ENCODE results near the gene ULK2.
"Not testable (repeated sequence)": the region's sequence is repeated elsewhere in the genome, so short reads cannot be mapped to it uniquely, and the experiment has no call there.

ULK2 gene

DNA sequence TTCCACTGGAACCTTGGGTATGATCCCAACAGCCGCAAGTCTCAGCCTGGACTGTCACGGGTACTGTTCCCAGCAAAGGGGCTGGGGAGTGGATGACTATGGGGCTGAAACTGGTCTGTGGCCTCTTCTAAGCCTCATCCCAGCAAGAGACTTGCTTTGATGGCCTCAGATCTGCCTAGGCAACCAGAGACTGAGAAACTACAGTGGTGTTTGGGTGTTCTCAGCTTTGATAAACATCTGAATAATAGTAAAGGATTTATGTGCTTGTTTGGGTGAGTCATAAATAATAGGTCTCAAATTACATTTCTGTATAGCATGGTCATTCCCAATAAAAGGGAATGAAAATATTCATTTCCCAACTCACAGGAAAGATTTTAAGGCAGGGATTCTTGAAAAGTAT lies 30.2 kb upstream of the ULK2 start:
- Histone ChIP-seq H3K27ac (ENCODE audit: low read length) (no peak overlapping the region), H3K4me3 (ENCODE audit: low read length) (no peak overlapping the region), H4K20me1 (ENCODE audit: insufficient read depth, low read length) (no peaks in the 10 kb centered on the region), H3K9ac (ENCODE audit: low read length) (no peak overlapping the region), H3K79me2 (ENCODE audit: low read length) (no peaks in the 10 kb centered on the region), H3K27me3 (ENCODE audit: low read depth, low read length) (no peaks in the 10 kb centered on the region), H3K4me2 (ENCODE audit: low read length) (no peak overlapping the region), H3K36me3 (replicated peaks; ENCODE audit: low read depth, low read length) (no peaks in the 10 kb centered on the region), H2AFZ (ENCODE audit: low read depth, low read length) (no peak overlapping the region), H3K9me3 (ENCODE audit: insufficient read depth, low read length) (no peaks in the 10 kb centered on the region), H3K4me1 (ENCODE audit: low read length) (no peaks in the 10 kb centered on the region)
- TF ChIP-seq, protein P1, sequence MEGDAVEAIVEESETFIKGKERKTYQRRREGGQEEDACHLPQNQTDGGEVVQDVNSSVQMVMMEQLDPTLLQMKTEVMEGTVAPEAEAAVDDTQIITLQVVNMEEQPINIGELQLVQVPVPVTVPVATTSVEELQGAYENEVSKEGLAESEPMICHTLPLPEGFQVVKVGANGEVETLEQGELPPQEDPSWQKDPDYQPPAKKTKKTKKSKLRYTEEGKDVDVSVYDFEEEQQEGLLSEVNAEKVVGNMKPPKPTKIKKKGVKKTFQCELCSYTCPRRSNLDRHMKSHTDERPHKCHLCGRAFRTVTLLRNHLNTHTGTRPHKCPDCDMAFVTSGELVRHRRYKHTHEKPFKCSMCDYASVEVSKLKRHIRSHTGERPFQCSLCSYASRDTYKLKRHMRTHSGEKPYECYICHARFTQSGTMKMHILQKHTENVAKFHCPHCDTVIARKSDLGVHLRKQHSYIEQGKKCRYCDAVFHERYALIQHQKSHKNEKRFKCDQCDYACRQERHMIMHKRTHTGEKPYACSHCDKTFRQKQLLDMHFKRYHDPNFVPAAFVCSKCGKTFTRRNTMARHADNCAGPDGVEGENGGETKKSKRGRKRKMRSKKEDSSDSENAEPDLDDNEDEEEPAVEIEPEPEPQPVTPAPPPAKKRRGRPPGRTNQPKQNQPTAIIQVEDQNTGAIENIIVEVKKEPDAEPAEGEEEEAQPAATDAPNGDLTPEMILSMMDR (IDR thresholded peaks at IDR 0.05; ENCODE audit: low read depth, low read length) = no peak
- TF ChIP-seq EZH2phosphoT487 (IDR thresholded peaks at IDR 0.05; ENCODE audit: low read depth) = no peak

GRCh38 chr17:19897090-19897837 lies 29.5 kb upstream of the ULK2 start:
- no peaks in the 10 kb centered on the region for H4K20me1 ChIP-seq (ENCODE audit: insufficient read depth, low read length)
- H3K9me3 ChIP-seq (ENCODE audit: insufficient read depth, low read length) = no peaks in the 10 kb centered on the region
- H3K4me2 ChIP-seq (ENCODE audit: low read length) = no peak overlapping the region
- H3K36me3 ChIP-seq (replicated peaks; ENCODE audit: low read depth, low read length) = no peaks in the 10 kb centered on the region
- H3K4me1 ChIP-seq (ENCODE audit: low read length) = no peaks in the 10 kb centered on the region
- no peaks in the 10 kb centered on the region for H3K79me2 ChIP-seq (ENCODE audit: low read length)
- no peak overlapping the region for H3K4me3 ChIP-seq (ENCODE audit: low read length)
- H3K27me3 ChIP-seq (ENCODE audit: low read depth, low read length) = no peaks in the 10 kb centered on the region
- no peak for TF ChIP-seq EZH2phosphoT487 (IDR thresholded peaks at IDR 0.05; ENCODE audit: low read depth)
- TF ChIP-seq, protein P1 (IDR thresholded peaks at IDR 0.05; ENCODE audit: low read depth, low read length) = no peak
- H2AFZ ChIP-seq (ENCODE audit: low read depth, low read length) = no peak overlapping the region
- no peak overlapping the region for H3K27ac ChIP-seq (ENCODE audit: low read length)
- no peak overlapping the region for H3K9ac ChIP-seq (ENCODE audit: low read length)

GRCh38 chr17:19896679-19897078 lies 28.9 kb upstream of the ULK2 start:
- Histone ChIP-seq H3K79me2 (ENCODE audit: low read length) (no peaks in the 10 kb centered on the region), H3K9me3 (ENCODE audit: insufficient read depth, low read length) (no peaks in the 10 kb centered on the region), H3K36me3 (replicated peaks; ENCODE audit: low read depth, low read length) (no peaks in the 10 kb centered on the region), H3K4me1 (ENCODE audit: low read length) (no peaks in the 10 kb centered on the region), H3K27ac (ENCODE audit: low read length) (no peak overlapping the region), H3K9ac (ENCODE audit: low read length) (no peak overlapping the region), H4K20me1 (ENCODE audit: insufficient read depth, low read length) (no peaks in the 10 kb centered on the region), H3K27me3 (ENCODE audit: low read depth, low read length) (no peaks in the 10 kb centered on the region), H2AFZ (ENCODE audit: low read depth, low read length) (no peak overlapping the region), H3K4me3 (ENCODE audit: low read length) (no peak overlapping the region), H3K4me2 (ENCODE audit: low read length) (no peak overlapping the region)
- TF ChIP-seq EZH2phosphoT487 (IDR thresholded peaks at IDR 0.05; ENCODE audit: low read depth) = no peak

DNA sequence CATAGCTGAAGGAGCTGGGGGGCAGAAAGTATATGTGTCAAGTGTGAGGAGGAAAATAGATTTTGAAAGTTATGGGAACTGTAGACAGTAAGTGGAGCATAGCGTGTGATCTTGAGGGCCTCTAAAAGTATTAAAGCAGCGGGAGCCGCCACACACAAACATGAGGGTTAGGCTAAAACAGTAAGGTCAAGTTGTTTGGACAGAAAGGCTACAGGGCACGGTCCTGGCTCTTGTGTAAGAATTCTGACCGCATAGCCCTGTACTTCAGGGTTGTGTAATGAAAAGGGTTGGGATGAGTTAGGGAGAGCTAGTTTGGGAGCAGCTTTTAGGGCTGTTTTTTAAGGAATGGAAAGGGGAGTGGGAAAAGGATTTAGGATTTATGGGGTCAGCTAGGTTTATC lies 22.8 kb upstream of the ULK2 start:
- H3K4me3 ChIP-seq (ENCODE audit: low read length); H3K9ac ChIP-seq (ENCODE audit: low read length); H4K20me1 ChIP-seq (ENCODE audit: insufficient read depth, low read length); H3K27me3 ChIP-seq (ENCODE audit: low read depth, low read length); H3K4me1 ChIP-seq (ENCODE audit: low read length); H3K36me3 ChIP-seq (replicated peaks; ENCODE audit: low read depth, low read length); H3K27ac ChIP-seq (ENCODE audit: low read length); H3K79me2 ChIP-seq (ENCODE audit: low read length); H3K9me3 ChIP-seq (ENCODE audit: insufficient read depth, low read length); H2AFZ ChIP-seq (ENCODE audit: low read depth, low read length); H3K4me2 ChIP-seq (ENCODE audit: low read length): not testable (repeated sequence)

DNA sequence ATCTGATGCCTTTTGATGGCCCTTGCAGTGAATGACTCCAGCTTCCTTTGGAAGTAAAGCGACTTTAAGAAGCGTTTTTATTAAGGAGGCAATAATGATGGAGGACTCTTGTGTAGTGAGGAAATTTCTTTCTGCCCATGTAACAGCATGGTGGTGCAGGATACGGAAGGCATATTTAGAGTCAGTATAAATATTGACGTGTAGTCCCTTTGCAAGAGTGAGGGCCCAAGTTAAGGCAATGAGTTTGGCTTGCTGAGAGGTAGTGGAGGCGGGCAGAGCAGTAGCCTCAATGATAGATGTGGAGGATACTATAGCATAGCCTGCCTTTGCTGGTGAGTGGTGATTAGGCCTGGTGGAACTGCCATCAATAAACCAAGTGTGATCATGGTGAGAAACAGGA lies 22.3 kb upstream of the ULK2 start:
- not testable (repeated sequence) for H3K4me2 ChIP-seq (ENCODE audit: low read length); H3K79me2 ChIP-seq (ENCODE audit: low read length); H3K27ac ChIP-seq (ENCODE audit: low read length)

More for the DNA sequence above, 22.3 kb upstream of the ULK2 start:
- not testable (repeated sequence) for H2AFZ ChIP-seq (ENCODE audit: low read depth, low read length); H3K9me3 ChIP-seq (ENCODE audit: insufficient read depth, low read length); H3K9ac ChIP-seq (ENCODE audit: low read length); H3K36me3 ChIP-seq (replicated peaks; ENCODE audit: low read depth, low read length); H4K20me1 ChIP-seq (ENCODE audit: insufficient read depth, low read length); H3K27me3 ChIP-seq (ENCODE audit: low read depth, low read length); H3K4me3 ChIP-seq (ENCODE audit: low read length); H3K4me1 ChIP-seq (ENCODE audit: low read length)

Measured in OCI-LY3 (cell line).